Thoracic aorta endothelial cell (primary cell): ENCODE measurements around the gene MAP3K12. TPM values are rescaled to one million over a fixed set of nuclear protein-coding genes. Genes with fewer than 3 reads are reported as not detected.

Source experiments
- small RNA-seq: library from RNA; depleted of rRNA; stranded (forward); fragments of <200 nt; gene quantifications from one replicate; pipeline ENCODE3, GENCODE V24; 2012
- total RNA-seq: library from RNA; depleted of rRNA; stranded (reverse); fragments of >200 nt; gene quantifications from 2 replicates; pipeline ENCODE4 v1.2.3, GENCODE V29; 2012

Gene MAP3K12
- 26.3 and 26.9 TPM in 2 replicates for total RNA-seq

GRCh38 chr12:53499266-53500141 is at the start of gene MAP3K12:
TSS of gene MAP3K12 (minus strand) at chr12:53499458. CDS start at chr12:53487391, 12,067 bp downstream.

GRCh38 chr12:53506881-53507602 is 7.8 kb upstream of the MAP3K12 start, which contains the start of gene NPFF:
TSS of gene NPFF (minus strand) at chr12:53507484. CDS start at chr12:53507474, 10 bp downstream.

GRCh38 chr12:53500776-53501614 is 1.7 kb upstream of the MAP3K12 start, which contains the start of gene TARBP2:
TSS of gene TARBP2 (plus strand) at chr12:53501283. CDS start at chr12:53501409, 126 bp downstream.

GRCh38 chr12:53451661-53452158 is 47.5 kb downstream of the MAP3K12 start, which contains the start of gene PCBP2:
TSS of gene PCBP2 (plus strand) at chr12:53452102. CDS start at chr12:53454801, 2,699 bp downstream.

GRCh38 chr12:53441040-53441833 is 58.0 kb downstream of the MAP3K12 start, which contains the start of gene PRR13:
TSS of gene PRR13 (plus strand) at chr12:53441734. CDS start at chr12:53442715, 981 bp downstream.

Small RNA genes within 50 kb of the gene (small RNA-seq; reads per million reads assigned to genes)
- gene AC023509.3, result not detected

Other genes starting within 250 kb of the MAP3K12 start
- 14.6 and 29.3 TPM in 2 replicates for gene ESPL1, start 231.2 kb downstream of the MAP3K12 start, total RNA-seq
- gene PFDN5, start 203.9 kb downstream of the MAP3K12 start, total RNA-seq, result 237 and 315 TPM in 2 replicates
- 32.7 and 38.2 TPM in 2 replicates for gene MYG1, start 199.8 kb downstream of the MAP3K12 start, total RNA-seq
- 48.4 and 56.0 TPM in 2 replicates for gene AAAS, start 177.8 kb downstream of the MAP3K12 start, total RNA-seq
- not detected in 2 replicates for gene SP7, start 163.1 kb downstream of the MAP3K12 start, total RNA-seq
- 48.4 and 61.3 TPM in 2 replicates for gene SP1, start 119.3 kb downstream of the MAP3K12 start, total RNA-seq
- gene AMHR2, start 75.6 kb downstream of the MAP3K12 start, total RNA-seq, result not detected in 2 replicates
- gene PRR13, start 57.7 kb downstream of the MAP3K12 start, total RNA-seq, result 57.7 and 71.3 TPM in 2 replicates
- gene PCBP2, start 47.4 kb downstream of the MAP3K12 start, total RNA-seq, result 396 and 498 TPM in 2 replicates
- gene TARBP2, start 1.8 kb upstream of the MAP3K12 start, total RNA-seq, result 44.9 and 47.0 TPM in 2 replicates
- not detected in 2 replicates for gene NPFF, start 8.0 kb upstream of the MAP3K12 start, total RNA-seq
- 31.4 and 36.5 TPM in 2 replicates for gene ATF7, start 126.9 kb upstream of the MAP3K12 start, total RNA-seq
- 118 and 162 TPM in 2 replicates for gene ATP5MC2, start 176.6 kb upstream of the MAP3K12 start, total RNA-seq
- 44.7 and 58.2 TPM in 2 replicates for gene CALCOCO1, start 228.0 kb upstream of the MAP3K12 start, total RNA-seq